ENCODE results near the gene ACR. TPM values are rescaled to one million over a fixed set of nuclear protein-coding genes. Genes with fewer than 3 reads are reported as not detected.

The ACR gene
- total RNA-seq, 1 donor from 2014 or later, result 0.52 TPM

DNA sequence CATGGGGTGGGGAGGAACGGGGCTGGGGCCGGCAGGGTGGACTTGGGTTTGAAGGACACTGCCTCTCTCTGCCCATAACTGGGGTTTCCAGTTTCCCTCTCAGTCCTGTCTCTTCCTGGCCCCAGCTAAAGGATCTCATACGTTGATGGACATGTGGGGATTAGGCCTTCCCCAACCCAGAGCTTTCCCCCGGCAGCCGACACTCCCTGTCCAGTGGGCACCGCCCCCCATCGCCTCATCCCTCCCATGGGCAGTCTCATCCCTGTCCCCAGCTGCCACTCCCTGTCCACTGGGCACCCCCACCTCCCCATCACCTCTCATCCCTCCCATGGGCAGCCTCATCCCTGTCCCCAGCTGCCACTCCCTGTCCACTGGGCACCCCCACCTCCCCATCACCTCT, 22.2 kb upstream of the ACR start:
- no peaks in the 10 kb centered on the region for H3K9me3 ChIP-seq (ENCODE audit: control insufficient read depth in 3 of 3, low read length in 3 of 3)
- H3K27me3 ChIP-seq (ENCODE audit: control insufficient read depth in 3 of 3, insufficient read depth in 3 of 3, low read length in 3 of 3), result peaks cover 1 to 7% (median 7%) of the 10 kb centered on the region in 3 donors
- peaks cover 18 to 32% (median 20%) of the 10 kb centered on the region in 3 donors for H3K4me1 ChIP-seq (ENCODE audit: control insufficient read depth in 3 of 3, insufficient read depth in 3 of 3, low read length in 3 of 3)
- no peak overlapping the region for H3K9ac ChIP-seq (ENCODE audit: low read depth in 1 of 3, low read length in 3 of 3)
- no peak overlapping the region for H3K4me3 ChIP-seq (ENCODE audit: low read length in 3 of 3)
- H3K27ac ChIP-seq (ENCODE audit: low read depth, low read length), result no peak overlapping the region
- no peaks in the 10 kb centered on the region for H3K36me3 ChIP-seq (ENCODE audit: control insufficient read depth in 3 of 3, insufficient read depth in 3 of 3, low read length in 3 of 3)

GRCh38 chr22:50716290-50717024, 21.5 kb upstream of the ACR start:
- H3K4me3 ChIP-seq (ENCODE audit: low read length in 3 of 3), result no peak overlapping the region
- H3K9me3 ChIP-seq (ENCODE audit: control insufficient read depth in 3 of 3, low read length in 3 of 3), result no peaks in the 10 kb centered on the region
- H3K27ac ChIP-seq (ENCODE audit: low read depth, low read length), result no peak overlapping the region
- no peak overlapping the region for H3K9ac ChIP-seq (ENCODE audit: low read depth in 1 of 3, low read length in 3 of 3)
- no peaks in the 10 kb centered on the region for H3K36me3 ChIP-seq (ENCODE audit: control insufficient read depth in 3 of 3, insufficient read depth in 3 of 3, low read length in 3 of 3)
- peaks cover 20 to 32% (median 25%) of the 10 kb centered on the region in 3 donors for H3K4me1 ChIP-seq (ENCODE audit: control insufficient read depth in 3 of 3, insufficient read depth in 3 of 3, low read length in 3 of 3)
- H3K27me3 ChIP-seq (ENCODE audit: control insufficient read depth in 3 of 3, insufficient read depth in 3 of 3, low read length in 3 of 3), result peaks cover 4 to 14% (median 7%) of the 10 kb centered on the region in 3 donors

DNA sequence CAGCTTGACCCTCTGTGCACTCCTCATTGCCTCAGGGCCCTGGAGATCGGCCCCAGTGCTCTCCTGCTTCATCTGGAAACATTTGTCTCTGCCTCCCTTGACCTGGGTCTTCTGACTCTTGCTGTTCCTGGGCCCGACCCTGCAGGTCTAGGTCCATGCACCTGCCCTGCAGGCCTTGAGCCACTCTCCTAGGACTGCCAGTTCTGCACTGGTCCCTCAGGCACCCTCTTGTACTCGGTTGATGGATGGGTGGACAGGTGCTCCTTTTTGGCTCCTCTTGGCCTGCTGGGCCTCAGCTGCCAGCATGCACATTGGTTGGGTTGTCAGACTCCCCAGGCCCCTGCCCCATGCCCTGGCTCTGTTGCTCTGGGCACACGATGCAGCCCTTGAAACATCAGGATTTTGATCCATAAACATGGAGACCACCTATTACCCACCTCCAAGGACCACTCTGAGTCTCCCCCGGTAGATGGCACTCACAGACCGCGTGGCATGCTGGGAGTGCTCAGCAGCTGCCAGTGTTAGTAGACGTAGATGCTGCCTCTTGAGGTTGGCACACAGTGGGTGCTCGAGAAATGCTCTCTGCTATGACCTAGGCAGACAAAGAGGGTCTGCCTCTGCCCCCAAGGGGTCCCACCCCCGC, 20.2 kb upstream of the ACR start:
- peaks cover 23 to 30% (median 23%) of the 10 kb centered on the region in 3 donors for H3K4me1 ChIP-seq (ENCODE audit: control insufficient read depth in 3 of 3, insufficient read depth in 3 of 3, low read length in 3 of 3)

GRCh38 chr22:50718352-50718709, 19.7 kb upstream of the ACR start:
- Histone ChIP-seq H3K36me3 (ENCODE audit: control insufficient read depth in 3 of 3, insufficient read depth in 3 of 3, low read length in 3 of 3) (no peaks in the 10 kb centered on the region), H3K27ac (ENCODE audit: low read depth, low read length) (no peak overlapping the region), H3K4me1 (ENCODE audit: control insufficient read depth in 3 of 3, insufficient read depth in 3 of 3, low read length in 3 of 3) (peaks cover 19 to 30% (median 23%) of the 10 kb centered on the region in 3 donors)

More for the DNA sequence above, 20.2 kb upstream of the ACR start:
- Histone ChIP-seq H3K4me3 (ENCODE audit: low read length in 3 of 3) (no peak overlapping the region), H3K27ac (ENCODE audit: low read depth, low read length) (no peak overlapping the region), H3K36me3 (ENCODE audit: control insufficient read depth in 3 of 3, insufficient read depth in 3 of 3, low read length in 3 of 3) (no peaks in the 10 kb centered on the region), H3K9ac (ENCODE audit: low read depth in 1 of 3, low read length in 3 of 3) (no peak overlapping the region), H3K9me3 (ENCODE audit: control insufficient read depth in 3 of 3, low read length in 3 of 3) (no peaks in the 10 kb centered on the region), H3K27me3 (ENCODE audit: control insufficient read depth in 3 of 3, insufficient read depth in 3 of 3, low read length in 3 of 3) (peaks cover 7 to 24% (median 11%) of the 10 kb centered on the region in 3 donors)

GRCh38 chr22:50719814-50720300, 18.1 kb upstream of the ACR start:
- Histone ChIP-seq H3K27me3 (ENCODE audit: control insufficient read depth in 3 of 3, insufficient read depth in 3 of 3, low read length in 3 of 3) (peaks cover 7 to 24% (median 9%) of the 10 kb centered on the region in 3 donors), H3K36me3 (ENCODE audit: control insufficient read depth in 3 of 3, insufficient read depth in 3 of 3, low read length in 3 of 3) (peaks cover 0 to 5% (median 3%) of the 10 kb centered on the region in 3 donors), H3K4me3 (ENCODE audit: low read length in 3 of 3) (no peak overlapping the region), H3K9me3 (ENCODE audit: control insufficient read depth in 3 of 3, low read length in 3 of 3) (no peaks in the 10 kb centered on the region), H3K4me1 (ENCODE audit: control insufficient read depth in 3 of 3, insufficient read depth in 3 of 3, low read length in 3 of 3) (peaks cover 14 to 28% (median 17%) of the 10 kb centered on the region in 3 donors), H3K27ac (ENCODE audit: low read depth, low read length) (no peak overlapping the region), H3K9ac (ENCODE audit: low read depth in 1 of 3, low read length in 3 of 3) (no peak overlapping the region)

More at GRCh38 chr22:50718352-50718709, 19.7 kb upstream of the ACR start:
- no peaks in the 10 kb centered on the region for H3K9me3 ChIP-seq (ENCODE audit: control insufficient read depth in 3 of 3, low read length in 3 of 3)
- peaks cover 7 to 24% (median 11%) of the 10 kb centered on the region in 3 donors for H3K27me3 ChIP-seq (ENCODE audit: control insufficient read depth in 3 of 3, insufficient read depth in 3 of 3, low read length in 3 of 3)
- no peak overlapping the region for H3K9ac ChIP-seq (ENCODE audit: low read depth in 1 of 3, low read length in 3 of 3)
- no peak overlapping the region for H3K4me3 ChIP-seq (ENCODE audit: low read length in 3 of 3)

DNA sequence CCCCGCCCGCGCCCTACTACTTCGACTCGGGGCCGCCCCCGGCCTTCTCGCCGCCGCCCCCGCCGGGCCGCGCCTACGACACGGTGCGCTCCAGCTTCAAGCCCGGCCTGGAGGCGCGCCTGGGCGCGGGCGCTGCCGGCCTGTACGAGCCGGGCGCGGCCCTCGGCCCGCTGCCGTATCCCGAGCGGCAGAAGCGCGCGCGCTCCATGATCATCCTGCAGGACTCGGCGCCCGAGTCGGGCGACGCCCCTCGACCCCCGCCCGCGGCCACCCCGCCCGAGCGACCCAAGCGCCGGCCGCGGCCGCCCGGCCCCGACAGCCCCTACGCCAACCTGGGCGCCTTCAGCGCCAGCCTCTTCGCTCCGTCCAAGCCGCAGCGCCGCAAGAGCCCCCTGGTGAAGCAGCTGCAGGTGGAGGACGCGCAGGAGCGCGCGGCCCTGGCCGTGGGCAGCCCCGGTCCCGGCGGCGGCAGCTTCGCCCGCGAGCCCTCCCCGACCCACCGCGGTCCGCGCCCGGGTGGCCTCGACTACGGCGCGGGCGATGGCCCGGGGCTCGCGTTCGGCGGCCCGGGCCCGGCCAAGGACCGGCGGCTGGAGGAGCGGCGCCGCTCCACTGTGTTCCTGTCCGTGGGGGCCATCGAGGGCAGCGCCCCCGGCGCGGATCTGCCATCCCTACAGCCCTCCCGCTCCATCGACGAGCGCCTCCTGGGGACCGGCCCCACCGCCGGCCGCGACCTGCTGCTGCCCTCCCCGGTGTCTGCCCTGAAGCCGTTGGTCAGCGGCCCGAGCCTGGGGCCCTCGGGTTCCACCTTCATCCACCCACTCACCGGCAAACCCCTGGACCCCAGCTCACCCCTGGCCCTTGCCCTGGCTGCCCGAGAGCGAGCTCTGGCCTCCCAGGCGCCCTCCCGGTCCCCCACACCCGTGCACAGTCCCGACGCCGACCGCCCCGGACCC, 17.4 kb upstream of the ACR start:
- H3K27ac ChIP-seq (ENCODE audit: low read depth, low read length), result no peak overlapping the region
- H3K9ac ChIP-seq (ENCODE audit: low read depth in 1 of 3, low read length in 3 of 3), result peak overlapping the region in 1 of 3 donors; percentile 25
- peaks cover 0 to 5% (median 5%) of the 10 kb centered on the region in 3 donors for H3K36me3 ChIP-seq (ENCODE audit: control insufficient read depth in 3 of 3, insufficient read depth in 3 of 3, low read length in 3 of 3)
- no peaks in the 10 kb centered on the region for H3K9me3 ChIP-seq (ENCODE audit: control insufficient read depth in 3 of 3, low read length in 3 of 3)
- peak overlapping the region in 1 of 3 donors; percentile 13 for H3K4me3 ChIP-seq (ENCODE audit: low read length in 3 of 3)
- H3K4me1 ChIP-seq (ENCODE audit: control insufficient read depth in 3 of 3, insufficient read depth in 3 of 3, low read length in 3 of 3), result peaks cover 14 to 30% (median 17%) of the 10 kb centered on the region in 3 donors
- peaks cover 7 to 24% (median 10%) of the 10 kb centered on the region in 3 donors for H3K27me3 ChIP-seq (ENCODE audit: control insufficient read depth in 3 of 3, insufficient read depth in 3 of 3, low read length in 3 of 3)

DNA sequence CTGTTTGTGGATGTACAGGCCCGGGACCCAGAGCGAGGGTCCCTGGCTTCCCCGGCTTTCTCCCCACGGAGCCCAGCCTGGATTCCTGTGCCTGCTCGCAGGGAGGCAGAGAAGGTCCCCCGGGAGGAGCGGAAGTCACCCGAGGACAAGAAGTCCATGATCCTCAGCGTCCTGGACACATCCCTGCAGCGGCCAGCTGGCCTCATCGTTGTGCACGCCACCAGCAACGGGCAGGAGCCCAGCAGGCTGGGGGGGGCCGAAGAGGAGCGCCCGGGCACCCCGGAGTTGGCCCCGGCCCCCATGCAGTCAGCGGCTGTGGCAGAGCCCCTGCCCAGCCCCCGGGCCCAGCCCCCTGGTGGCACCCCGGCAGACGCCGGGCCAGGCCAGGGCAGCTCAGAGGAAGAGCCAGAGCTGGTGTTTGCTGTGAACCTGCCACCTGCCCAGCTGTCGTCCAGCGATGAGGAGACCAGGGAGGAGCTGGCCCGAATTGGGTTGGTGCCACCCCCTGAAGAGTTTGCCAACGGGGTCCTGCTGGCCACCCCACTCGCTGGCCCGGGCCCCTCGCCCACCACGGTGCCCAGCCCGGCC, 16.7 kb upstream of the ACR start:
- H3K4me1 ChIP-seq (ENCODE audit: control insufficient read depth in 3 of 3, insufficient read depth in 3 of 3, low read length in 3 of 3), result peaks cover 14 to 32% (median 17%) of the 10 kb centered on the region in 3 donors

GRCh38 chr22:50722048-50722701, 15.8 kb upstream of the ACR start:
- Histone ChIP-seq H3K36me3 (ENCODE audit: control insufficient read depth in 3 of 3, insufficient read depth in 3 of 3, low read length in 3 of 3) (peaks cover 0 to 10% (median 5%) of the 10 kb centered on the region in 3 donors), H3K4me3 (ENCODE audit: low read length in 3 of 3) (no peak overlapping the region), H3K9me3 (ENCODE audit: control insufficient read depth in 3 of 3, low read length in 3 of 3) (no peaks in the 10 kb centered on the region), H3K27me3 (ENCODE audit: control insufficient read depth in 3 of 3, insufficient read depth in 3 of 3, low read length in 3 of 3) (peaks cover 7 to 24% (median 10%) of the 10 kb centered on the region in 3 donors), H3K4me1 (ENCODE audit: control insufficient read depth in 3 of 3, insufficient read depth in 3 of 3, low read length in 3 of 3) (peaks cover 14 to 38% (median 17%) of the 10 kb centered on the region in 3 donors), H3K27ac (ENCODE audit: low read depth, low read length) (no peak overlapping the region), H3K9ac (ENCODE audit: low read depth in 1 of 3, low read length in 3 of 3) (no peak overlapping the region)

More for the DNA sequence above, 16.7 kb upstream of the ACR start:
- Histone ChIP-seq H3K27ac (ENCODE audit: low read depth, low read length) (no peak overlapping the region), H3K27me3 (ENCODE audit: control insufficient read depth in 3 of 3, insufficient read depth in 3 of 3, low read length in 3 of 3) (peaks cover 7 to 24% (median 10%) of the 10 kb centered on the region in 3 donors), H3K9ac (ENCODE audit: low read depth in 1 of 3, low read length in 3 of 3) (peak overlapping the region in 1 of 3 donors; percentile 25), H3K36me3 (ENCODE audit: control insufficient read depth in 3 of 3, insufficient read depth in 3 of 3, low read length in 3 of 3) (peaks cover 0 to 6% (median 5%) of the 10 kb centered on the region in 3 donors), H3K9me3 (ENCODE audit: control insufficient read depth in 3 of 3, low read length in 3 of 3) (no peaks in the 10 kb centered on the region), H3K4me3 (ENCODE audit: low read length in 3 of 3) (peak overlapping the region in 1 of 3 donors; percentile 13)

Data from skeletal muscle tissue (tissue), 4 donors.